GM18951 (cell line): ENCODE data around the gene TMEM132D.

Experiments
- POLR2A ChIP-seq: IDR thresholded peaks from 4 replicates; pipeline ENCODE4 v1.6.1; 2011; ENCODE audit warnings: mild to moderate bottlenecking; ENCODE audit not compliant: insufficient read length, insufficient read depth; ENCODE audit errors: extremely low read depth
- in situ Hi-C: fragments of 300-500 bp; cut with MboI; formaldehyde crosslinking; loops from one replicate; pipeline ENCODE4 v1.12.0; 2022; ENCODE audit warnings: low sequenced_read_pairs, mixed read lengths, inconsistent platforms; ENCODE audit not compliant: unreplicated experiment

The TMEM132D gene

GRCh38 chr12:129115558-129115957 lies 788.3 kb downstream of the TMEM132D start:
- no peak for TF ChIP-seq POLR2A
- in situ Hi-C loops, result no loop called here

GRCh38 chr12:129110575-129110974 lies 793.2 kb downstream of the TMEM132D start:
- TF ChIP-seq POLR2A, result no peak
- in situ Hi-C loops, result no loop called here

- no peak for TF ChIP-seq POLR2A
- in situ Hi-C loops, result no loop called here
Observed at GRCh38 chr12:129109174-129110001, 794.4 kb downstream of the TMEM132D start.

GRCh38 chr12:129106772-129107171 lies 797.1 kb downstream of the TMEM132D start:
- no peak for TF ChIP-seq POLR2A
- in situ Hi-C loops, result no loop called here

- no peak for TF ChIP-seq POLR2A
- in situ Hi-C loops, result no loop called here
Observed at GRCh38 chr12:129103231-129103630, 800.6 kb downstream of the TMEM132D start.

GRCh38 chr12:129102233-129102632 lies 801.6 kb downstream of the TMEM132D start:
- in situ Hi-C loops, result no loop called here
- no peak for TF ChIP-seq POLR2A

GRCh38 chr12:129101816-129102215 lies 802.0 kb downstream of the TMEM132D start:
- no peak for TF ChIP-seq POLR2A
- in situ Hi-C loops, result no loop called here

- TF ChIP-seq POLR2A, result no peak
- in situ Hi-C loops, result no loop called here
Observed at GRCh38 chr12:129101404-129101803, 802.4 kb downstream of the TMEM132D start.

- TF ChIP-seq POLR2A, result no peak
- in situ Hi-C loops, result no loop called here
Observed at GRCh38 chr12:129097451-129097850, 806.4 kb downstream of the TMEM132D start.

- in situ Hi-C loops, result no loop called here
- no peak for TF ChIP-seq POLR2A
Observed at GRCh38 chr12:129096968-129097367, 806.9 kb downstream of the TMEM132D start.

GRCh38 chr12:129096184-129096583 lies 807.6 kb downstream of the TMEM132D start:
- in situ Hi-C loops, result no loop called here
- no peak for TF ChIP-seq POLR2A

- in situ Hi-C loops, result no loop called here
- no peak for TF ChIP-seq POLR2A
Observed at GRCh38 chr12:129089576-129089975, 814.2 kb downstream of the TMEM132D start.

- in situ Hi-C loops, result no loop called here
- no peak for TF ChIP-seq POLR2A
Observed at GRCh38 chr12:129084875-129085826, 818.7 kb downstream of the TMEM132D start.
